ENCODE results near the gene NSFL1C.

GRCh38 chr20:1479831-1480595 is 13.4 kb upstream of the NSFL1C start:
- TF ChIP-seq POLR2A (IDR thresholded peaks at IDR 0.05) (no peak), CTCF (IDR thresholded peaks at IDR 0.05) (no peak)
